Lower lobe of right lung (tissue), 2 donors: ENCODE results near the gene CHGA. TPM values are rescaled to one million over a fixed set of nuclear protein-coding genes. Genes with fewer than 3 reads are reported as not detected.

Source experiments
- ATAC-seq, 2 donors: fragments of 200-7000 bp; cut with Tn5 transposase; one replicate each; pipeline ENCODE4 v1.9.1; 2020 to 2022; ENCODE audit warnings: mild to moderate bottlenecking in 2 of 2, moderate library complexity in 2 of 2
- DNase-seq: peaks from one replicate; pipeline ENCODE4 v3.0.0-alpha.2; 2020
- H3K27ac ChIP-seq: fragments of 200-600 bp; one replicate; pipeline ENCODE4 v1.8.0; 2022
- H3K27me3 ChIP-seq: fragments of 200-600 bp; one replicate; pipeline ENCODE4 v1.8.0; 2022; ENCODE audit warnings: low read depth
- H3K36me3 ChIP-seq: fragments of 200-600 bp; one replicate; pipeline ENCODE4 v1.8.0; 2022; ENCODE audit warnings: mild to moderate bottlenecking
- H3K4me1 ChIP-seq: fragments of 200-600 bp; one replicate; pipeline ENCODE4 v1.8.0; 2022
- H3K4me3 ChIP-seq: fragments of 200-600 bp; one replicate; pipeline ENCODE4 v1.8.0; 2022; ENCODE audit warnings: mild to moderate bottlenecking
- H3K9me3 ChIP-seq: fragments of 200-600 bp; one replicate; pipeline ENCODE4 v1.8.0; 2022
- intact Hi-C: fragments of 100-400 bp; cut with DNase I; formaldehyde crosslinking; loops from one replicate; pipeline ENCODE4 v1.11.0; 2022
- total RNA-seq: library from RNA; stranded (reverse); fragmentation: NEBNext Ultra II Directional; extraction: Animal tissue kit (Norgen Biotek cat#: 25700); gene quantifications from one replicate; pipeline ENCODE4 v1.2.1, GENCODE V29; 2021
- TF ChIP-seq, protein P1 (sequence below): fragments of 200-600 bp; IDR thresholded peaks from one replicate; pipeline ENCODE4 v1.8.0; 2022; ENCODE audit warnings: antibody characterized with exemption, mild to moderate bottlenecking
- donor health status: DM: no; HTN: yes; CAD: no; lungs with severe emphysema.

The CHGA gene
- total RNA-seq, 1 donor from 2014 or later, result 0.71 TPM

DNA sequence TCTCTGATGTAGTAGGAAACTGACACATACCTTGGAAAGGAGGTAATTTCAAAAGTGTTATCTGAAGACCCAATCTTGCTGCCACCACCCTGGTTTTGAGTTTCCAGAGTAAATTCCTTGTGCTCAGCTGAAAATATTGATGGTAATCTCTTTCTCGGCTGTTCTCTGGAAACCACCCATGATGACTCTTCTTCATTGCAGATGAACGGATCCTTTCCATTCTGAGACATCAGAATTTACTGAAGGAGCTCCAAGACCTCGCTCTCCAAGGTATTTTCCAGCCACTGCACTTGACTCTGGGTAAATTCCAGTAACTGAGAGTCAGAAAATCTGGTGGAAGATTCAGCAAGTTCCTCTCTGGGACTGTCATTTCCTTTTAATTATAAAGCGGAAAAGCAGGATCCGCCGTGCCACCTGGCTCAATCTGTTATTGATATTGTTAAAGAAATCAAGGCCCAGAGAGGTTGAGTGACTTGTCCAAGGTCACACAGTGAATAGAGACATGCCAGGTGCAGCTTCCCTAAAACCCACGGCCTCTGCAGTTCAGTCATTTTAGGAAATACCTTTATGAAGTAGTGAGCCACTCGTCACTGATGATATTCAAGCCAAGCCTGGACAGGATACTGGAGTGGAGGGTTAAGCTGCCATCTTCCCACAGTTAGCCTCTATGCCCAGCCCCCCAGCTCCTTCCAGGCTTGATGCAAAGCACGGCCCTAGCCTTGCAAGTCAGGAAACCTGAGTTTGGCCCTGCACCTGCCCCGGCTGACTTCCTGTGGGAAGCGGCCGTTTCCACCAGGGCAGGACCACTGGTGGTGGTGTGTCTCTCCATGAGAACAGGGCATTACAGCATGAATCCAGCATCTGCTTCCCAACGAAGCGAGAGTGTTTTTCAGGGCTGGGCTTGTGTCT, 4.7 kb downstream of the CHGA start:
- no peaks in the 10 kb centered on the region for H3K36me3 ChIP-seq
- intact Hi-C loops, result no loop called here
- DNase-seq (no peak), ATAC-seq (no peak)
- H3K9me3 ChIP-seq, result no peaks in the 10 kb centered on the region
- TF ChIP-seq, protein P1, sequence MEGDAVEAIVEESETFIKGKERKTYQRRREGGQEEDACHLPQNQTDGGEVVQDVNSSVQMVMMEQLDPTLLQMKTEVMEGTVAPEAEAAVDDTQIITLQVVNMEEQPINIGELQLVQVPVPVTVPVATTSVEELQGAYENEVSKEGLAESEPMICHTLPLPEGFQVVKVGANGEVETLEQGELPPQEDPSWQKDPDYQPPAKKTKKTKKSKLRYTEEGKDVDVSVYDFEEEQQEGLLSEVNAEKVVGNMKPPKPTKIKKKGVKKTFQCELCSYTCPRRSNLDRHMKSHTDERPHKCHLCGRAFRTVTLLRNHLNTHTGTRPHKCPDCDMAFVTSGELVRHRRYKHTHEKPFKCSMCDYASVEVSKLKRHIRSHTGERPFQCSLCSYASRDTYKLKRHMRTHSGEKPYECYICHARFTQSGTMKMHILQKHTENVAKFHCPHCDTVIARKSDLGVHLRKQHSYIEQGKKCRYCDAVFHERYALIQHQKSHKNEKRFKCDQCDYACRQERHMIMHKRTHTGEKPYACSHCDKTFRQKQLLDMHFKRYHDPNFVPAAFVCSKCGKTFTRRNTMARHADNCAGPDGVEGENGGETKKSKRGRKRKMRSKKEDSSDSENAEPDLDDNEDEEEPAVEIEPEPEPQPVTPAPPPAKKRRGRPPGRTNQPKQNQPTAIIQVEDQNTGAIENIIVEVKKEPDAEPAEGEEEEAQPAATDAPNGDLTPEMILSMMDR, result no peak
- peaks cover 19% of the 10 kb centered on the region for H3K27me3 ChIP-seq
- no peak overlapping the region for H3K4me3 ChIP-seq
- H3K4me1 ChIP-seq, result no peaks in the 10 kb centered on the region
- no peak overlapping the region for H3K27ac ChIP-seq

DNA sequence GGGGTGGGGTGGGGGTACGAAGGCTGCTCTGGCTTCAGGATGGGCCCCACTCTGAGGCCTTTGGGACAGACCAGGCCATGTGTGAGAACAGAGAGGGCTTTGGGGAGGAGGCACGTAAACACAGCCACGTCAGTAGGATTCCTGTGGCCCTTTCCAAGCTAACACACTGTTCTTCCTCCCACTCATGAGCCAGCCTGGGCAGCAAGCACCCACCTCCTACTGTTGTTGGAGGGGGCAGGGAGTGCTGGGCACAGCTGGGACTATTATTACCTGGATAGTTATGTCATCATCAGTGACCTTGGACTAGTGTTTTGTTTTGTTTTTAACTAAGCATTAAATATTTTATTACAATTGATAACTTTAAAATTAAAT, 5.3 kb downstream of the CHGA start:
- H3K4me3 ChIP-seq, result no peak overlapping the region
- TF ChIP-seq, protein P1, result no peak

DNA sequence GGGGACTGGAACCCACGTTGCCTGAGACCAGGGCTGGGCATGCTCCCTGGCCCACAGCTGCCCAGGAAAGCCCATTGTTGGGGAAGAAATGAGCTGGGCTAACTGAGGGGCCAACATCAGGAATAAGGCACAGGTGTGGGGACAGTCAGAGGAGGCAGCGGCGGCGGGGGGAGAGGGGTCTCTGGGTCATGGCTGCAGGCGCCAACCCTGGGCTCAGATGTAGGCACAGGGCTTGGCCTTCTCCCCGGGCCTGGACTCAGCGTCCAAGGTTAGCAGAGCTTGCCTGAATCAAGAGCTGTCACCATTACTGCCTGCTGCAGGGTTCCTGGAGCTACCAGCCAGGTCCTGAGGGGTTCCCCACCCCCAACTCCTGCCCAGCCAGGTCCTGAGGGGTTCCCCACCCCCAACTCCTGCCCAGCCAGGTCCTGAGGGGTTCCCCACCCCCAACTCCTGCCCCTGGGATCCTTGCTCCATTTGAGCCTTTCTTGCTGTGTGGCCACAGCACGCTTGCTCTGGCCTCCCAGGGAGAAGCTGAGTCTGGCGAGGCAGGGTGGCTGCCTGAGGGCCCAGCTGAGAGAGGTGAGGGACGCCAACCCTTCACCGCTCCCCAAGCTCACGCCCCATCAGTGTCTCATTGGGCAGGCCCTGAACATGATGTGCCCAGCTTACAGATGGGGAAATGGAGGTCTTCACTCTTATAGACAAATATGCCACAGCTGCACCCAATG, 6.2 kb downstream of the CHGA start:
- H3K9me3 ChIP-seq, result no peaks in the 10 kb centered on the region
- intact Hi-C loops, result no loop called here
- TF ChIP-seq, protein P1, result no peak
- peaks cover 6% of the 10 kb centered on the region for H3K27me3 ChIP-seq
- no peaks in the 10 kb centered on the region for H3K4me1 ChIP-seq
- DNase-seq (no peak), ATAC-seq (no peak)
- H3K27ac ChIP-seq, result no peak overlapping the region
- H3K36me3 ChIP-seq, result no peaks in the 10 kb centered on the region
- H3K4me3 ChIP-seq, result no peak overlapping the region

More for the DNA sequence above, 5.3 kb downstream of the CHGA start:
- ATAC-seq (no peak), DNase-seq (no peak)
- peaks cover 12% of the 10 kb centered on the region for H3K27me3 ChIP-seq
- no peaks in the 10 kb centered on the region for H3K4me1 ChIP-seq
- no peak overlapping the region for H3K27ac ChIP-seq
- no peaks in the 10 kb centered on the region for H3K9me3 ChIP-seq
- no peaks in the 10 kb centered on the region for H3K36me3 ChIP-seq
- intact Hi-C loops, result no loop called here

DNA sequence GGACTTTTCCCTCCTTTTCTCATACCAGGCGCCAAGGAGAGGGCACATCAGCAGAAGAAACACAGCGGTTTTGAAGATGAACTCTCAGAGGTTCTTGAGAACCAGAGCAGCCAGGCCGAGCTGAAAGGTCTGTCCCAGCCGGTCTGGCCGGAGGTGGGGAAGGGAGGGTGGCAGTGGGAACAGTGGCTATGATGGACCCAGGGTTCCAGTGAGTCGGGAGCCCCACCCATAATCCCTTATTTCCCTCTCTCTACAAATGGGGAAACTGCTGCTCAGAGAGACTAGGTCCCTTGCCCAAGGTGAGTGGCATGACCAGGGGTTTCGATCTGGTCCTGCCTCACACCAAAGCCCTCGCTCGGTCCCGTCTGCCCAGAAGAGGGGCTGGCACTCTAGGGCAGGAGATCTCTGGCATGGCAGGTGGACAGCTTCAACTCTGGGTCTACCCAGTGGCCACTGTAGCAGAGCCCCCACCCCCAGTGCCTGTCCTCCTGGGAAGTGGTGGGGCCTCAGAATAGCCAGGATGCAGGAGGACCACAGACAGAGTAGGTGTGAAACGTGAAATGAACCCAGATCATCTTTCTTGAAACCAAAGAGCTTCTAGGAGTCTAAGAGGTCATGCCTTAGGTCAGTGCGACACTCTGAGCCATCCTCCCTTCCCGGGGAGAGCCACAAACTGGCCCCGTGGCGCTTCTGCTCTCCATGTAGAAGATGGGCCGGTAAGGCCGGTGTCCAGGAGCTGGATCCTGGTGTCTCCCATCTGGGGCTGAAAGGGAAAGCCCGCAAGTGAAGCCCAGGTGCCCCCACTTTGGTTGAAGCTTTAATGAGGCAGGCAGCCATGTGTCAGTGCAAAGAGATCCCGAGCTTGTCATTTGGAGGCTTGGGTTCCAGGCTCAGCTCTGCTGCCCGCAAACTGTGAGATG, 7.0 kb downstream of the CHGA start:
- Histone ChIP-seq H3K36me3 (no peaks in the 10 kb centered on the region), H3K27me3 (no peaks in the 10 kb centered on the region), H3K4me3 (no peak overlapping the region), H3K27ac (no peak overlapping the region), H3K4me1 (no peaks in the 10 kb centered on the region), H3K9me3 (no peaks in the 10 kb centered on the region)
- DNase-seq, result no peak
- intact Hi-C loops, result no loop called here
- ATAC-seq, result no peak
- TF ChIP-seq, protein P1, result no peak
